WERI-Rb-1 (cell line): ENCODE data around the gene MAPKAPK3.
A peak's percentile ranks its signal among the peaks of the same experiment; 100 is the strongest.

Experiments used
- DNase-seq: peaks from one replicate; pipeline ENCODE4 v3.0.0-alpha.2; 2020
- H3K27ac ChIP-seq: fragments of 250-450 bp; sonication (Bioruptor Pico); 2 replicates; pipeline ENCODE4 v1.5.1; 2020; ENCODE audit warnings: mild to moderate bottlenecking, moderate library complexity
- H3K27me3 ChIP-seq: fragments of 250-450 bp; sonication (Bioruptor Pico); 2 replicates; pipeline ENCODE4 v1.5.1; 2021; ENCODE audit warnings: mild to moderate bottlenecking, low read depth, moderate library complexity; ENCODE audit not compliant: insufficient read depth, severe bottlenecking
- H3K36me3 ChIP-seq: fragments of 250-450 bp; sonication (Bioruptor Pico); 2 replicates; pipeline ENCODE4 v1.5.1; 2020; ENCODE audit warnings: mild to moderate bottlenecking, moderate library complexity
- H3K4me3 ChIP-seq: 2 replicates; pipeline ENCODE4 v1.5.1; 2011; ENCODE audit warnings: low read depth, mild to moderate bottlenecking, control low read depth, low read length
- H3K9me3 ChIP-seq: fragments of 250-450 bp; sonication (Bioruptor Pico); 2 replicates; pipeline ENCODE4 v1.5.1; 2021; ENCODE audit warnings: mild to moderate bottlenecking, moderate library complexity; ENCODE audit not compliant: severe bottlenecking
- CTCF ChIP-seq: IDR thresholded peaks from 2 replicates; pipeline ENCODE4 v1.5.1; 2011; ENCODE audit warnings: low read depth, mild to moderate bottlenecking, control low read depth, inconsistent platforms, low read length

The MAPKAPK3 gene

DNA sequence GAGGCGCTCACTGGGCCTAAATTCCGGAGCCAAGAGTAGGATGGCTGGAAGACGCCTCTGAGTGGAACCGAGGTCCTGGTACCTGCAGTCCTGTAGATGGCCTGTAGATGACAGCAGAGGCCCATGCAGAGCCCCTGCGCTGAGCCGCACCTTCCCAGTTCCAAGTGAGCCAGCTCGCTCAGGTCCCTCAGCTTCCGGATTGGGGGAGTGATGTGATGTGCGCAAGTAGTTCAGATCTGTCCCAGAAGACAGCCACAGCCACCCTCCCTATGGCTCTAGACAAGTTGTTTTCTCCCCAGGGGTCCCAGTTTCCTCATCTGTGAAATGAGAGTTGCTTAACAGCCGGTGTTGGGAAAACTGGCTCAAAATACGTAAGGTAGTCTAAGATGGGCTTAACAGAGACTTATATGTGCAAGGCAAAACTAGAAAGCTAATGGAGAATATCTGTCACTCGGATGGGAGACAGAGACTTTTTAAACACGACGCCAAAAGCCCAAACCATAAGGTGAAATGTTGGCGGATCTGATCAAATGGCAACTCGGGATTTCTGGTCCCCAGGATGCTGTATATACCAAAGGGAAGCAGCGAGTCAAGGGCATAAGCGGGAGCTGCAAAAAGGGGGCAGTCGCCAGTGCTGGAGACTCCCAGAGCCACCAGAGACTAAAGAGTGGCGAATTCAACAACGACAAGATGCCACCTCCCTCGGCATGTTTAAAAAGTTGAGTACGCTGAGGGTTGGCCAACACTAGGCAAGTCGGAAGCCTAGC, 765 bp upstream of the MAPKAPK3 start:
- no peak overlapping the region for H3K27ac ChIP-seq
- no peaks in the 10 kb centered on the region for H3K27me3 ChIP-seq
- TF ChIP-seq CTCF: peak; percentile 100
- H3K36me3 ChIP-seq: peaks cover 2% of the 10 kb centered on the region
- H3K4me3 ChIP-seq: peak overlapping the region; percentile 45
- no peaks in the 10 kb centered on the region for H3K9me3 ChIP-seq
- DNase-seq: peak; percentile 87

GRCh38 chr3:50616770-50617095, 218 bp upstream of the MAPKAPK3 start:
- H3K9me3 ChIP-seq: no peaks in the 10 kb centered on the region
- H3K4me3 ChIP-seq: peak overlapping the region; percentile 45
- no peak for TF ChIP-seq CTCF
- H3K36me3 ChIP-seq: peaks cover 2% of the 10 kb centered on the region
- peak; percentile 92 for DNase-seq
- no peaks in the 10 kb centered on the region for H3K27me3 ChIP-seq
- no peak overlapping the region for H3K27ac ChIP-seq

GRCh38 chr3:50617911-50618481, 1.0 kb downstream of the MAPKAPK3 start:
- H3K27me3 ChIP-seq: no peaks in the 10 kb centered on the region
- H3K36me3 ChIP-seq: peaks cover 2% of the 10 kb centered on the region
- H3K9me3 ChIP-seq: no peaks in the 10 kb centered on the region
- DNase-seq: no peak
- H3K4me3 ChIP-seq: peak overlapping the region; percentile 81
- no peak overlapping the region; the same call in 1 of the 2 replicates for H3K27ac ChIP-seq
- no peak for TF ChIP-seq CTCF

GRCh38 chr3:50620420-50620819, 3.5 kb downstream of the MAPKAPK3 start:
- H3K9me3 ChIP-seq: no peaks in the 10 kb centered on the region
- TF ChIP-seq CTCF: peak; percentile 30; the same call in 1 of the 2 replicates
- H3K36me3 ChIP-seq: peaks cover 2% of the 10 kb centered on the region
- H3K27me3 ChIP-seq: no peaks in the 10 kb centered on the region
- DNase-seq: no peak
- H3K27ac ChIP-seq: no peak overlapping the region
- H3K4me3 ChIP-seq: no peak overlapping the region

DNA sequence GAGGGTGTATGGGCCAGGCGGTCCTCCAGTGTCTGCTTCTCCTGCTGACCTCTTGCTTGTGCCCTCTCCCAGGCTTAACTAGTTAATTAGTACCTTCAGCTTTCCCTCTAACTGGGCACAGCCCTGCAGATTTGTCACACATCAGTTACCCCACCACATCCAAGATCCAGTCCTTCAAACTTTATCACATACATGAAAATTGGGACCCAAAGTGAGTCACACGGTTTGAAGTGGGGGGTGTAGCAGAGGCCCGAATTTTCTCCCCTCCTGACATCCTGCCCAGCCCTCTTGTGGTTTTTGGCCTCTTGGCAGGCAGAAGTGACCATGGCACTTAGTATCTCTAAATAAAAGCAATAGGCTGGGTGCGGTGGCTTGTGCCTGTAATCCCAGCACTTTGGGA, 3.9 kb downstream of the MAPKAPK3 start:
- Histone ChIP-seq H3K27me3 (no peaks in the 10 kb centered on the region), H3K27ac (no peak overlapping the region), H3K4me3 (no peak overlapping the region), H3K9me3 (no peaks in the 10 kb centered on the region), H3K36me3 (peaks cover 2% of the 10 kb centered on the region)
- no peak for TF ChIP-seq CTCF
- no peak for DNase-seq
